Gastrocnemius medialis (tissue), 4 donors: ENCODE measurements around the gene DTNB. TPM values are rescaled to one million over a fixed set of nuclear protein-coding genes. Genes with fewer than 3 reads are reported as not detected.

Source experiments
- ATAC-seq, 2 donors: fragments of 150-250 bp; one replicate each; pipeline ENCODE4 v1.9.1; 2016
- DNase-seq, 2 donors: peaks; one replicate each; pipeline ENCODE4 v3.0.0-alpha.2; 2019
- H3K27ac ChIP-seq, 4 donors: fragments of 200-600 bp; sonication (generic); 1 replicate in 1 of 4; 2 replicates in 3 of 4; pipeline ENCODE4 v1.5.1; 2016 to 2018; ENCODE audit warnings: mild to moderate bottlenecking in 2 of 4, moderate library complexity in 1 of 4
- H3K27me3 ChIP-seq, 3 donors: fragments of 200-600 bp; sonication (generic) in 2 of 3; 1 replicate in 1 of 3; 2 replicates in 2 of 3; pipeline versions ENCODE4 v1.5.1 to v1.6.0; 2016 to 2019; ENCODE audit warnings: mild to moderate bottlenecking in 1 of 3, moderate library complexity in 1 of 3
- H3K36me3 ChIP-seq, 2 donors: fragments of 200-600 bp; sonication (generic) in 1 of 2; one replicate each; pipeline ENCODE4 v1.5.1; 2017 to 2018
- H3K4me1 ChIP-seq, 2 donors: fragments of 200-600 bp; sonication (generic) in 1 of 2; one replicate each; pipeline ENCODE4 v1.5.1; 2016 to 2017; ENCODE audit warnings: mild to moderate bottlenecking in 2 of 2
- H3K4me3 ChIP-seq, 4 donors: fragments of 200-600 bp; sonication (generic) in 3 of 4; 1 replicate in 1 of 4; 2 replicates in 3 of 4; pipeline ENCODE4 v1.5.1; 2016 to 2019; ENCODE audit warnings: mild to moderate bottlenecking in 2 of 4
- H3K9me3 ChIP-seq, 3 donors: fragments of 200-600 bp; sonication (generic) in 2 of 3; 1 replicate in 1 of 3; 2 replicates in 2 of 3; pipeline ENCODE4 v1.5.1; 2016 to 2019
- POLR2A ChIP-seq, 2 donors: fragments of 450-650 bp; IDR thresholded peaks; one replicate each; pipeline ENCODE4 v1.6.1; 2017; ENCODE audit warnings: antibody characterized with exemption in 2 of 2, mild to moderate bottlenecking in 2 of 2, moderate library complexity in 2 of 2
- in situ Hi-C, 4 donors: fragments of 200-750 bp; cut with MboI; loops; one replicate each; pipeline versions ENCODE4 v1.15.0 to v1.8.0; 2017; ENCODE audit warnings: low sequenced_read_pairs in 4 of 4
- intact Hi-C: fragments of 100-400 bp; cut with DNase I; formaldehyde crosslinking; loops from one replicate; pipeline ENCODE4 v1.15.1; 2023; ENCODE audit warnings: low total_unique reads
- total RNA-seq, 4 donors: library from RNA; depleted of rRNA; stranded (reverse); fragments of >200 nt; gene quantifications; one replicate each; pipeline versions ENCODE4 v1.1.0 to v1.2.3, GENCODE V29; 2016
- TF ChIP-seq, protein P1 (sequence below), 5 experiments: fragments of 450-650 bp in 3 of 5; fragments of 200-600 bp in 2 of 5; sonication (generic) in 2 of 5; IDR thresholded peaks in 4 of 5; conservative IDR thresholded peaks in 1 of 5; 1 replicate in 4 of 5; 2 replicates in 1 of 5; pipeline ENCODE4 v1.5.1; 2016 to 2019; ENCODE audit warnings: antibody characterized with exemption in 5 of 5, mild to moderate bottlenecking in 3 of 5, moderate library complexity in 3 of 5

The DTNB gene
- total RNA-seq, 4 donors from 2014 or later, result 1.0 to 6.6 (median 4.1) TPM

DNA sequence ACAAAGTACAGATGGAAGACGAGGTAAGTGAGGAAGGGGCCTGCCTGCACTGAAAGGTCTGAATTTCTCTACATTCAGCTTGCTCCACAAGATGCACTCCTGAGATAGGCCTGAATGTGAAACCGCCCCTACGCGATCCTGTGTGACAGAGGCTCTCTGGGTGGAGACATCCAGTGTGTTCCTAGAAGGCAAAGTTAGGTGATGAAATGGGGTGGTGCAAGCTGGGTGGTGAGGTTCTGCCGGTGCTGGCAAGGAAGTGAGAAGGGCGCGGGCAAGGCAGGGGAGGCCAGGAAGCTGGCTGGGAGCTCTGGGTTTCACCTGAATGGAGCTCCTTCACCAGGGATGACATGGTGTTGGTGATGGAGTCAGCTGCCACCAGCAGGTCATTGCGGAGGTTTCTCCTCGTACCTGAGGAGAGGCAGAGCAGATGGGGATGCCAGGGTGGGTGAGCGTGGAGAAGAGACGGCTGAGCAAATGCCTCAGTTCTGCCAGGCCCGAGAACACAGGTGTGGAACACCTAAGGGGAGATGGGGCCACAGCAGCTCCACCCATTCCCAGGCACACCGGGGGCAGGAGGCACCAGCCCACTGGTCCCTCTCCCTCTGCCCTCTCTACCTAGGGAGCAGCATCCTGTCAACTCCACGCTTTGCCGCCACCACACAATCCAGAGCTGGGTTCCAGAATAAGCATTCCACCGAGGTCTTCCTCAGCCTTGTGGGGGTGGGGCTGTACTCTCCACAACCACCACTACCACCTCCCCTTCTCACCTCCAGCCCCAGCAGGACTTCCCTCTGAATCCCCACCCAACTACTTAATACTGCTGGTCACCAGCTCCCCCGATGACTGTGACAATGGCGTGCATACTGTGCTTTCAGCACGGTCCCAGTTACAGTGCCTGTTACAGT is 286.2 kb downstream of the DTNB start:
- Histone ChIP-seq H3K36me3 (no peaks in the 10 kb centered on the region), H3K9me3 (no peaks in the 10 kb centered on the region), H3K27ac (no peak overlapping the region), H3K4me1 (no peaks in the 10 kb centered on the region), H3K27me3 (no peaks in the 10 kb centered on the region), H3K4me3 (no peak overlapping the region)
- in situ Hi-C loops, result no loop called here
- DNase-seq (no peak), ATAC-seq (no peak)
- intact Hi-C loops, result no loop called here
- TF ChIP-seq POLR2A (IDR thresholded peaks at IDR 0.05), result no peak
- TF ChIP-seq, protein P1, sequence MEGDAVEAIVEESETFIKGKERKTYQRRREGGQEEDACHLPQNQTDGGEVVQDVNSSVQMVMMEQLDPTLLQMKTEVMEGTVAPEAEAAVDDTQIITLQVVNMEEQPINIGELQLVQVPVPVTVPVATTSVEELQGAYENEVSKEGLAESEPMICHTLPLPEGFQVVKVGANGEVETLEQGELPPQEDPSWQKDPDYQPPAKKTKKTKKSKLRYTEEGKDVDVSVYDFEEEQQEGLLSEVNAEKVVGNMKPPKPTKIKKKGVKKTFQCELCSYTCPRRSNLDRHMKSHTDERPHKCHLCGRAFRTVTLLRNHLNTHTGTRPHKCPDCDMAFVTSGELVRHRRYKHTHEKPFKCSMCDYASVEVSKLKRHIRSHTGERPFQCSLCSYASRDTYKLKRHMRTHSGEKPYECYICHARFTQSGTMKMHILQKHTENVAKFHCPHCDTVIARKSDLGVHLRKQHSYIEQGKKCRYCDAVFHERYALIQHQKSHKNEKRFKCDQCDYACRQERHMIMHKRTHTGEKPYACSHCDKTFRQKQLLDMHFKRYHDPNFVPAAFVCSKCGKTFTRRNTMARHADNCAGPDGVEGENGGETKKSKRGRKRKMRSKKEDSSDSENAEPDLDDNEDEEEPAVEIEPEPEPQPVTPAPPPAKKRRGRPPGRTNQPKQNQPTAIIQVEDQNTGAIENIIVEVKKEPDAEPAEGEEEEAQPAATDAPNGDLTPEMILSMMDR (IDR thresholded peaks at IDR 0.05 in 4 of 5, conservative IDR thresholded peaks at IDR 0.05 in 1 of 5), result no peak

DNA sequence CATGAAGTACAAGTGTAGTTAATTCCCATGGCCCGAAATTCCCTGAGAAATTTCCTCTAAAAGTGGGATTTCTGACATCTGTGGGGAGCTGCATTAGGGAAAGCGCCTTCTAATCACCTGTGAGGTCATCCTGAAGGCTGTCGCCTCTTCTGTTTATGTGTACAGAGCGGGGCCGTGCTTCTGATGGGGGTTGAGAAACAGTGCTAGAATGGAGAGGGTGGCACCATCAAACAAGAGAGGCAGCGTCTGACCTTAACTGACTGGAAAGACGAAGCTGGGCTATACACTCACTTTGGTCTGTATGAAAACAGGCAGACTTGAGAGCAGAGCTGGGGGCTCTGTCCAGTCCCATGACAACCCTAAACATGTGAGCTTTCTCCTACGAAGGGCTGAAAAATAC is 287.5 kb downstream of the DTNB start:
- Histone ChIP-seq H3K4me3 (no peak overlapping the region), H3K4me1 (peaks cover 7 to 9% of the 10 kb centered on the region in 2 donors), H3K36me3 (no peaks in the 10 kb centered on the region), H3K27ac (no peak overlapping the region), H3K9me3 (no peaks in the 10 kb centered on the region), H3K27me3 (no peaks in the 10 kb centered on the region)
- intact Hi-C loops (no loop called here), in situ Hi-C loops (no loop called here)
- TF ChIP-seq, protein P1 (IDR thresholded peaks at IDR 0.05 in 4 of 5, conservative IDR thresholded peaks at IDR 0.05 in 1 of 5), result no peak
- no peak for TF ChIP-seq POLR2A (IDR thresholded peaks at IDR 0.05)
- ATAC-seq (no peak), DNase-seq (no peak)

DNA sequence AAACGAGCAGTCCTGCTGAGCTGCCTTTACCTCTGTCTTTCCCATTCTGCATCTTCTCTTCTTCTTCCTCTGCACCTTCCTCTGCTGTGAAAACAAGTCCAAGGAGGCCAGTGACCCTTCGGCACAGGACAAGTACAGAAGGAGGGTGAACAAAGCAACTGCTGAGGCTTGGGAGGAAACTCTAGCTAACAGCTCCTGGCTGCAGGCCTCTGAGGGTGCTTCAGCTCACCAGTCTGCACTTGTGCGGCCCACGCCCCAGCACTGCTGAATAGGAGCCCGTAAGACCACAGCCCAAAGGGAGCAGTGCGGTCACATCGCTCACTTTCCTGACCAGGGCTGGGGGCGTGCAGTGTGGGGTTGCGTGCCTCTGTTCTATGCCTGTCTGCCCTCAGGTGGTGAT is 289.6 kb downstream of the DTNB start:
- intact Hi-C loops, result no loop called here
- no peak overlapping the region for H3K4me3 ChIP-seq
- no peak overlapping the region for H3K27ac ChIP-seq
- peaks cover 16 to 20% of the 10 kb centered on the region in 2 donors for H3K4me1 ChIP-seq
- no peaks in the 10 kb centered on the region for H3K36me3 ChIP-seq
- ATAC-seq (no peak), DNase-seq (no peak)
- H3K27me3 ChIP-seq, result no peaks in the 10 kb centered on the region
- no peak for TF ChIP-seq POLR2A (IDR thresholded peaks at IDR 0.05)
- TF ChIP-seq, protein P1 (IDR thresholded peaks at IDR 0.05 in 4 of 5, conservative IDR thresholded peaks at IDR 0.05 in 1 of 5), result no peak
- no peaks in the 10 kb centered on the region for H3K9me3 ChIP-seq
- in situ Hi-C loops, result no loop called here

DNA sequence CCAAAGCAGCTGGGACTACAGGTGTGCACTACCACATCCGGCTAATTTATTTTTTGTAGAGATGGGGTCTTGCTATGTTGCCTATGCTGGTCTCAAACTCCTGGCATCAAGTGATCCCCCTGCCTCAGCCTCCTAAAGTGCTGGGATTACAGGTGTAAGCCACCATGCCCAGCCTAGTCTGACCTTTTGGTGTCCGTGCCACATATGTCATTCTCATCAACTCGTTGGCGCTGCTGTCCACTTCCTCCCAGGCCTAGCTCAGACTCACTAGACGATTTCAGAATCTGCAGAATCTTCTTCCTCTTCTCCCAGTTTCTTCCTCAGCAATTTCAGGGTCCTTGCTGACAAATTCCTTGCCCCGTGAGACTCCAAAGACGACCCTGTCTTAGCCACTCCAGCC is 291.9 kb downstream of the DTNB start:
- TF ChIP-seq, protein P1 (IDR thresholded peaks at IDR 0.05 in 4 of 5, conservative IDR thresholded peaks at IDR 0.05 in 1 of 5), result no peak
- TF ChIP-seq POLR2A (IDR thresholded peaks at IDR 0.05), result no peak
- DNase-seq (no peak), ATAC-seq (no peak)
- intact Hi-C loops (no loop called here), in situ Hi-C loops (no loop called here)
- Histone ChIP-seq H3K27me3 (no peaks in the 10 kb centered on the region), H3K9me3 (no peaks in the 10 kb centered on the region), H3K36me3 (no peaks in the 10 kb centered on the region), H3K4me1 (peaks cover 30 to 40% of the 10 kb centered on the region in 2 donors), H3K4me3 (no peak overlapping the region), H3K27ac (peak overlapping the region; percentile 56 to 79 (median 67))
